Nephron progenitor cell (in vitro differentiated cells): Measurements from ENCODE around the gene ERCC6L2.

ENCODE experiments used
- DNase-seq: peaks from one replicate; pipeline ENCODE4 v3.0.0; 2021
- H3K27ac Mint-ChIP-seq: 2 replicates; pipeline ENCODE4 v1.8.0; 2021; ENCODE audit warnings: mild to moderate bottlenecking, moderate library complexity, mixed read lengths
- H3K27me3 Mint-ChIP-seq: 2 replicates; pipeline ENCODE4 v1.8.0; 2021; ENCODE audit warnings: mild to moderate bottlenecking, low read depth, mixed read lengths; ENCODE audit not compliant: poor library complexity
- H3K36me3 Mint-ChIP-seq: 2 replicates; pipeline ENCODE4 v1.8.0; 2021; ENCODE audit warnings: low read depth, mixed read lengths
- H3K4me1 Mint-ChIP-seq: 2 replicates; pipeline ENCODE4 v1.8.0; 2021; ENCODE audit warnings: mixed read lengths
- H3K4me3 Mint-ChIP-seq: 2 replicates; pipeline ENCODE4 v1.8.0; 2021; ENCODE audit warnings: mild to moderate bottlenecking, moderate library complexity, mixed read lengths
- H3K9me3 Mint-ChIP-seq: 2 replicates; pipeline ENCODE4 v1.8.0; 2021; ENCODE audit warnings: mild to moderate bottlenecking, moderate library complexity, mixed read lengths
- TF ChIP-seq, protein P1 (sequence below): fragments of 200-600 bp; sonication (generic); IDR thresholded peaks from 2 replicates; pipeline ENCODE4 v1.5.0; 2021; ENCODE audit warnings: antibody characterized with exemption

Gene ERCC6L2

DNA sequence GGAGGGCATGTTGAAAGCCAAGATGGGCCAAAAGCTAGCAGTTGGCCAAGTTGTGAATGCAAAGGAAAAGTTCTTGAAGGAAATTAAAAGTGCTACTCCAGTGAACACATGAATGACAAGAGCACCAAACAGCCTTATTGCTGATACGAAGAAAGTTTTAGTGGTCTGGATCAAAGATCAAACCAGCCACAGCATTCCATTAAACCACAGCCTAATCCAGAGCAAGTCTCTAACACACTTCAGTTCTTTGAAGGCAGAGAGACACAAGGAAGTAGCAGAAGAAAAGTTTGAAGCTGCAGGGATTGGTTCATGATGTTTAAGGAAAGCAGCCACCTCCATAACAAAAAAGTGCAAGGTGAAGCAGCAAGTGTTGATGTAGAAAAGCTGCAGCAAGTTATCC is 71.6 kb downstream of the ERCC6L2 start:
- DNase-seq = no peak
- Mint-ChIP-seq H3K9me3 (peaks cover 92% of the 10 kb centered on the region), H3K27me3 (no peaks in the 10 kb centered on the region), H3K4me3 (no peak overlapping the region), H3K36me3 (peaks cover 99% of the 10 kb centered on the region), H3K4me1 (no peaks in the 10 kb centered on the region), H3K27ac (no peak overlapping the region)
- TF ChIP-seq, protein P1, sequence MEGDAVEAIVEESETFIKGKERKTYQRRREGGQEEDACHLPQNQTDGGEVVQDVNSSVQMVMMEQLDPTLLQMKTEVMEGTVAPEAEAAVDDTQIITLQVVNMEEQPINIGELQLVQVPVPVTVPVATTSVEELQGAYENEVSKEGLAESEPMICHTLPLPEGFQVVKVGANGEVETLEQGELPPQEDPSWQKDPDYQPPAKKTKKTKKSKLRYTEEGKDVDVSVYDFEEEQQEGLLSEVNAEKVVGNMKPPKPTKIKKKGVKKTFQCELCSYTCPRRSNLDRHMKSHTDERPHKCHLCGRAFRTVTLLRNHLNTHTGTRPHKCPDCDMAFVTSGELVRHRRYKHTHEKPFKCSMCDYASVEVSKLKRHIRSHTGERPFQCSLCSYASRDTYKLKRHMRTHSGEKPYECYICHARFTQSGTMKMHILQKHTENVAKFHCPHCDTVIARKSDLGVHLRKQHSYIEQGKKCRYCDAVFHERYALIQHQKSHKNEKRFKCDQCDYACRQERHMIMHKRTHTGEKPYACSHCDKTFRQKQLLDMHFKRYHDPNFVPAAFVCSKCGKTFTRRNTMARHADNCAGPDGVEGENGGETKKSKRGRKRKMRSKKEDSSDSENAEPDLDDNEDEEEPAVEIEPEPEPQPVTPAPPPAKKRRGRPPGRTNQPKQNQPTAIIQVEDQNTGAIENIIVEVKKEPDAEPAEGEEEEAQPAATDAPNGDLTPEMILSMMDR = no peak

DNA sequence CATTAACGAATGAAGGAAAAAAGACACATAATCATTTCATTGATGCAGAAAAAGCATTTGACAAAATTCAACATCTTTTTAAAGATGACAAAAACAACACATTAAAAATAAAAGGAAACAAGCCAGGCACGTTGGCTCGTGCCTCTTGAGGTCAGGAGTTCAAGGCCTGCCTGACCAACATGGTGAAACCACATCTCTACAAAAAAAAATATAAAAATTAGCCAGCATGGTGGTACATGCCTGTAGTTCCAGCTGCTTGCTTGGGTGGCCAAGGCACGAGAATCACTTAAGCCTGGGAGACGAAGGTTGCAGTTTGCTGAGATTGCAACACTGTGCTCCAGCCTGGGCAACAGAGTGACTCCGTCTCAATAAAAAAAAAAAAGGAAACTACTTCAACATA is 77.0 kb downstream of the ERCC6L2 start:
- Mint-ChIP-seq H3K4me1 (no peaks in the 10 kb centered on the region), H3K9me3 (peaks cover 60% of the 10 kb centered on the region), H3K27me3 (no peaks in the 10 kb centered on the region), H3K4me3 (no peak overlapping the region), H3K27ac (no peak overlapping the region), H3K36me3 (peaks cover 92% of the 10 kb centered on the region)
- DNase-seq = no peak
- TF ChIP-seq, protein P1 = no peak

DNA sequence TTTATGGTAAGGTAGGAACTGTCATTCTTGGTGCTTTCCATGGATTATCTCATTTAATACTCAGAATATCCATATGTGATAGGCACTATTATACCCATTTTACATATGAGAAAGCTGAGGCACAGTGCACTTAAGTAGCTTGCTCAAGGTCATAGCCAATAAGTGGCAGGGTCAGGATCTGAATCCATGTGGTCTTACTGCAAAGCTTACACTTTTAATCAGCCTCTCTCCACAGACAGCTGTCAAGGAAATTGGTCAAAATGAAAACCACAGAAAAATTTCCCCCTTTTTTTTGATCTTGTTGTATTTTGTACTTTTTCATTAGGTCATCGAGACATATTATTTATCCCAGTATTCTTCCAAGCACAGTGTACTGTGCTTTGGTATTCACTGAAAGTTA is 78.5 kb downstream of the ERCC6L2 start:
- Mint-ChIP-seq H3K4me3 (no peak overlapping the region), H3K27ac (no peak overlapping the region), H3K4me1 (no peaks in the 10 kb centered on the region), H3K27me3 (no peaks in the 10 kb centered on the region), H3K9me3 (peaks cover 57% of the 10 kb centered on the region), H3K36me3 (peaks cover 92% of the 10 kb centered on the region)
- TF ChIP-seq, protein P1 = no peak
- DNase-seq = no peak

DNA sequence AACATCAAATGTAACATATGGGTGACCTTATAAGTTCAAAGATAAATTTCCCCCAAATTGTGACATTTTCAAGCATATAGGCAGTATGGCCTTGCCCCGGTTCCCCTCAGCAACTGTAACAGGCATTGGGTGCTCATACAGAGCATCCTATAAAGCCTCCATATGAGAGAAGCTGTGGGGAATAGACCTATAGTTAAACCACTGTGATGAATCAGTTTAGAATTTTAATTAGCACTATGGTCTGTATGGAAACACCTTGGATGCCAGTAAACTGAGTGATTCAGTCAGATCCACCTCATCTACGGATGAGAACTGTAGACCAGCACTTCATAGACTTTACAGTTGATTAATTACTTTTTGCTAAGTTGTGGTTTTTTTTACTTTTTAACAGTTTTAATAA is 79.4 kb downstream of the ERCC6L2 start:
- H3K27me3 Mint-ChIP-seq = no peaks in the 10 kb centered on the region
- H3K4me1 Mint-ChIP-seq = no peaks in the 10 kb centered on the region
- peaks cover 52% of the 10 kb centered on the region for H3K9me3 Mint-ChIP-seq
- no peak overlapping the region for H3K27ac Mint-ChIP-seq
- no peak for DNase-seq
- H3K36me3 Mint-ChIP-seq = peaks cover 90% of the 10 kb centered on the region
- no peak overlapping the region for H3K4me3 Mint-ChIP-seq
- TF ChIP-seq, protein P1 = no peak

DNA sequence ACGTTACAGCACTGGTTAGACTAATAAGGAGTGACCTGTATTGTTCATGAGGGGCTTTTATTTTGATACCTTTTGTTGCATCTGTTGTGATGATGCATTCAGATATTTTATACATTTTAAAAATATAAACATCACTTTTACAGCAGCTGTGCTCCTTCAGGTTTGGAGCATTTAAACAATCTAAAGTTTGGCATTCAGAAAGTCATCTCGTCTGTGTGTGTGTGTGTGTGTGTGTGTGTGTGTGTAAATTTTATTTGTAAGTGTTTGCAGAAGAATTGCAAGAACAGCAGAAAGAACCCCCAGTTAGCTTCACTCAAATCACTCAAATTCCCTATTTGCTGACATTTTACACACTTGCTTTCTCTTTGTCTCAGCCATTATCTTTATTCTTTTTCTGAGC is 87.4 kb downstream of the ERCC6L2 start:
- H3K36me3 Mint-ChIP-seq = peaks cover 71% of the 10 kb centered on the region
- no peak overlapping the region for H3K27ac Mint-ChIP-seq
- H3K4me1 Mint-ChIP-seq = no peaks in the 10 kb centered on the region
- no peak overlapping the region for H3K4me3 Mint-ChIP-seq
- TF ChIP-seq, protein P1 = no peak
- H3K9me3 Mint-ChIP-seq = peaks cover 33% of the 10 kb centered on the region
- no peaks in the 10 kb centered on the region for H3K27me3 Mint-ChIP-seq
- no peak for DNase-seq

DNA sequence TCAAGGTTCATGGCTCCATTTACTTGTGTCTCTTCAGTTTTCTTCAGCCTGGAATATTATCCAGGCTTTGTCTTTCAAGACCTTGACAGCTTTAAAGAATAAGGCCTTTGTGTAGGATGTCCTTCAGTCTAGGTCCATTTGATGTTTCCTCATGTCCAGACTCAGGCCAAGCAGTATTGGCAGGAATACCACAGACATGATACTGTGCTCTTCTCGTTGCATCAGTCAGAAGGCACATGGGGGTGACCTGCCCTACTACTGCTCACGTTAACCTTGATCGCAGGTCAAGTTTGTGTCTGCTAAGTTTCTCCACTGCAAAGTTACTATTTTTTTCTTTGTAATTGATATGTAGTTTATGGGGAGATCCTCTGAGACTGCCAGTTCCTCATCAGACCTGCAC is 88.2 kb downstream of the ERCC6L2 start:
- H3K27me3 Mint-ChIP-seq = no peaks in the 10 kb centered on the region
- H3K4me3 Mint-ChIP-seq = no peak overlapping the region
- no peak overlapping the region for H3K27ac Mint-ChIP-seq
- DNase-seq = no peak
- peaks cover 26% of the 10 kb centered on the region for H3K9me3 Mint-ChIP-seq
- H3K36me3 Mint-ChIP-seq = peaks cover 64% of the 10 kb centered on the region
- H3K4me1 Mint-ChIP-seq = no peaks in the 10 kb centered on the region
- TF ChIP-seq, protein P1 = no peak
